Retinal pigment epithelial cell (primary cell): ENCODE data around the gene PSME4.

Experiments
- DNase-seq: peaks from one replicate; pipeline ENCODE4 v3.0.0-alpha.2; 2010; ENCODE audit warnings: low read depth
- H3K4me3 ChIP-seq: 2 replicates; pipeline ENCODE4 v1.5.1; 2011; ENCODE audit warnings: mild to moderate bottlenecking, low read length, control low read depth, moderate library complexity
- CTCF ChIP-seq: conservative IDR thresholded peaks from 2 replicates; pipeline ENCODE4 v1.5.1; 2011; ENCODE audit warnings: low read depth, low read length, control low read depth, inconsistent platforms

Gene PSME4

DNA sequence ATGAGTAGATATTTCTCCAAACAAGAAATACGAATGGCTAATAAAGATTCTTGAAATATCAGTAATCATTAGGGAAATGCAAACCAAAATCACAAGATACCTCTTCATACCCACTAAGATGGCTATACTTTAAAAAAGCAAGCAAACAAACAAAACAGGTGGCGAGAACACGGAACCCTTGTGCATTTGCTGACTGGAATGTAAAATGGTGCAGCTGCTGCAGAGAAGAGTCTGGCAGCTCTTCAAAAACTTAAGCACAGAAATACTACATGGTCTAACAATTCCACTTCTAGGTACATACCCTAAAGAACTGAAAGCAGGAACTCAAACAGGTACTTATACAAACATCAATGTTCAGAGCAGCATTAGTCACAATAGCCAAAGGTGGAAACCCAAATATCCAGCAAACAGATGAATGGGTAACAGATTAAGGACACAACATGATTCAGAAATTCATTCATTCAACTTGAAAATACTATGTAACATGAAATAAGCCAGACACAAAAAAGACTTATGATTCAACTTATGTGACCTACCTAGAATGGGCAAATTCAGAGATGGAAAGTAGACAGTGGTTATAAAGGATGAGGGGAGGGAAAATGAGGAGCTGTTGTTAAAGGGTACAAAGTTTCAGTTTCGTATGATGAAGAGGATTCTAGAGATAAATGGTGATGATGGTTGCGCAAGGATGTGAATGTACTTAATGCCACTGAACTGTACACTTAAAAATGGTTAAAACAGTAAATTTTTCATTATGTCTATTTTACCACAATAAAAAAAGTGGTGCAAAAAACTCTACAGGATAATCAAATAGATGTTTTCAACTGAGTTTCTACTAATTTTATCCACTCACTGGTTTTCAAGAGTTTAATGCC is 84.2 kb downstream of the PSME4 start:
- DNase-seq: no peak
- no peak overlapping the region for H3K4me3 ChIP-seq
- no peak for TF ChIP-seq CTCF

- DNase-seq: no peak
- no peak for TF ChIP-seq CTCF
- no peak overlapping the region for H3K4me3 ChIP-seq
These were observed 85.9 kb downstream of the PSME4 start for GRCh38 chr2:53884883-53885282.

DNA sequence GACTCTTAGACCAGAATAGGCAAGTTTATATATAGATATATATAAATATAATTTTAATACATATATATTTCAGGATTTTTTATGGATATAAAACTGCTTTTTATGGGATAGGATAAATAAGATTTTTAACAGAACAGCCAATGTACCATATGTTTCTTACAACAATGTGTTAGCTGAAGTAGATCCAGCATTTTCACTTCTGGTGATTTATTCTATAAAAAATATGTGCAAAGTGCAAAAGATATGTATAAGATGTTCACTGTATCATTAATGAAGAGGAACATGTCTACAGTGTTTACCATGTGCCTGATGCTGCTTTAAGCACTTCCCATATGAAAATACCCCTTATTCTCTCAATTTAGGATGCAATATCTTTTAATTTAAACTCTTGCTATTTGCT is 88.8 kb downstream of the PSME4 start:
- H3K4me3 ChIP-seq: no peak overlapping the region
- DNase-seq: no peak
- no peak for TF ChIP-seq CTCF

GRCh38 chr2:53881360-53881759 is 89.4 kb downstream of the PSME4 start:
- DNase-seq: no peak
- no peak for TF ChIP-seq CTCF
- no peak overlapping the region for H3K4me3 ChIP-seq

DNA sequence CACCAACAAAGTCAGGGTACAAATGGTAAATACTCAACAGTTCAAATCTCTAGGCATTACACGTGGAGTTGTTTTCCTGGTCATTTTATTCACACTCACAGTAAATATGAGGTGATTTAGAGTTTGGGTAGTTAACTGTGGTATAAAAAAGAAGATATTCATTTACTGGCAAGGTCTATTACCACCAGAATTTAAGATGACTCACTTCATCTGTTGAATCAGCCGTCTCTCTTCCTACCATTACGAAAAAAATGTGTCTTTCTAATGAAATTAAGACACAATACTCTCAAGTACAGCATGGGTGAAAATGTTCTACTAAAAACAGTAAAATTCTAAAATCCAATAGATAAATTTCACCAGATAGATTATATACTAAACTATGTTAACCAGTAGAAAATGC is 90.0 kb downstream of the PSME4 start:
- DNase-seq: no peak
- no peak for TF ChIP-seq CTCF
- no peak overlapping the region for H3K4me3 ChIP-seq

- no peak for DNase-seq
- no peak for TF ChIP-seq CTCF
These were observed 93.2 kb downstream of the PSME4 start for GRCh38 chr2:53877556-53877955.

DNA sequence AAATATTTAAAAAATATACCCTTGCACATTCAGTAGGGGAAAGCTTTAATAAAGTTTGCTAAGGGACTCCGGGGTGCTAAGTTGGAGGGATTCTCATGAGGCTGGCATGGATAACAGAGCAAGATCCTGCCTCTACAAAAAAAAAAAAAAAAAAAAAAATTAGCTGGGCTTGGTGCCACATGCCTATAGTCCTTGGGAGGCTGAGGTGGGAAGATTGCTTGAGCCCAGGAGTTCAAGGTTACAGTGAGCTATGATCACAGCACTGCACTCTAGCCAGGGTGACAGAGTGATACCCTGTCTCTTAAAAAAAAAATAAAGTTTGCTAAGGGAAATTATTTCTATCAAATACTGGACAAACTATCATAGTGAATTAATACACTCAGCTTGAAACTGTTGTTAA is 93.7 kb downstream of the PSME4 start:
- TF ChIP-seq CTCF: no peak
- DNase-seq: no peak
- H3K4me3 ChIP-seq: no peak overlapping the region

More at GRCh38 chr2:53877556-53877955, 93.2 kb downstream of the PSME4 start:
- no peak overlapping the region for H3K4me3 ChIP-seq
